Skin of body (tissue), 2 donors: Measurements from ENCODE around the gene KCTD12. TPM values are rescaled to one million over a fixed set of nuclear protein-coding genes. Genes with fewer than 3 reads are reported as not detected.
A peak's percentile ranks its signal among the peaks of the same experiment; 100 is the strongest.

Experiments
- DNase-seq: peaks from one replicate; lab custom pipeline; 2025; lab: John Stamatoyannopoulos, UW
- total RNA-seq: library from RNA; depleted of rRNA; stranded (reverse); fragments of >200 nt; gene quantifications from one replicate; pipeline ENCODE4 v1.2.3, GENCODE V29; 2014

The KCTD12 gene
- total RNA-seq, 1 donor from 2014 or later: 175 TPM

GRCh38 chr13:76887076-76887563, 915 bp upstream of the KCTD12 start:
- peak; percentile 46 for DNase-seq

GRCh38 chr13:76886005-76886291, 257 bp downstream of the KCTD12 start:
- DNase-seq: no peak

GRCh38 chr13:76885203-76886004, 801 bp downstream of the KCTD12 start:
- DNase-seq: peak; percentile 52

DNA sequence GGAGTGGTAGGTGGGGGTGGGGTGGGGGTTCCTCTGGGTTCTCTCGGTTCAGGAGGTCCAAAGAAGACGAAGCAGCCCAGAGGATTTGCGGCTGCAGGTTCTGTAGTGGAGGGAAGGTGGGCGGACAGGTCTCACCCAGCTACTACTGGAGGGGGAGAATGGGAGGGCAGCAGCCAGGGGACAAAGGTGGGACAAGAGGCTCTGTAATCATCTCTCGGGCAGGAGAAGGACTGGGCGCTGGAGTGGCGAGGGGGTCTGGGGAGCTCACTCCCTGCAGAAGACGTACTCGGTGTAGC, 1.4 kb downstream of the KCTD12 start:
- DNase-seq: no peak

- DNase-seq: peak; percentile 35
Measured at GRCh38 chr13:76884186-76884906, 1.9 kb downstream of the KCTD12 start.

DNA sequence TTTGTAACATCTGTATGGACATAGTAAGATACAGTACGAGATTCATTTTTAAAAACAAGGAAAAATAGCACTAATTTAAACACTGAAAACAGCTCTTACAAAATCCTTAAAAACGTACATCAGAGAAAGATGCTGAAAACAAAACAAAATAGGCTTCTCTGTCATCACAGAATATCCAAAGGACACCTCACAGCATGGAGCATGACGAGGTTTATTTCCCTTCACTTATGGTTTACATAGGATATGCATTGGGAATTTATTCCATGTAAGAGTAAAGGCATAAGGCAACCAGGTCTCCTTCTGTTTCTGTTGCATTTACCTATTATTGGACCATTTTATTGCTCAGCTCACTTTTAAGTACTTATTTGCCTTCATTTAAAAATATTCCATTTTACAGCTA, 3.0 kb downstream of the KCTD12 start:
- peak; percentile 33 for DNase-seq

GRCh38 chr13:76882431-76882830, 3.8 kb downstream of the KCTD12 start:
- peak; percentile 37 for DNase-seq

- DNase-seq: no peak
Measured at GRCh38 chr13:76879883-76880270, 6.3 kb downstream of the KCTD12 start.

- no peak for DNase-seq
Measured at GRCh38 chr13:76879203-76879882, 6.9 kb downstream of the KCTD12 start.

- DNase-seq: no peak
Measured at GRCh38 chr13:76878043-76878442, 8.2 kb downstream of the KCTD12 start.

DNA sequence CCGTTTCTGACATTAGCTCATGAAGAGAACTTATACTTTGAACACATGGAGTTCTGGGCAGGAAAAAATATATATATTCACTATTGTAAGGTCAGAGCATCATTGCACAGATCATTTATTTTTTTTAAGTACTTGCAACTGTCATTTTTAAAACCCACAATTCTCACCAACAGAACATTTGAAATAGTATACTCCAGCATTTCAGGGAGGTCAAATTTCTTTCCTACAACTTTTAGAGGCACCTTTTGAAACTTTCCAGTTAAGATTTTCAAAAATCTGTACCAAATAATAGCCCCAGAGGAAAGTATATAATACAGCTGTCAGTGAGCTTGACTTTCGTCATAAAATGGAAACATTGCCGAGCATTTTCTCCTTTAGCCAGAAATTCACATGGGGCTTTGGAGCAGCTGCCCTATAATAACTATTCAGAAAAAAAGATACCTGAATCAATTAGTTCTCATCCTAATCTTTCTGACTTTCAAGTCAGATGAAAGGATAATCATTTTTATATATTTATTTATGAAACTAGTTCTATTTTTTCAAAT, 10.9 kb downstream of the KCTD12 start:
- DNase-seq: no peak

- DNase-seq: no peak
Measured at GRCh38 chr13:76874479-76874878, 11.7 kb downstream of the KCTD12 start.

- DNase-seq: no peak
Measured at GRCh38 chr13:76873445-76873844, 12.8 kb downstream of the KCTD12 start.

GRCh38 chr13:76872675-76873074, 13.5 kb downstream of the KCTD12 start:
- no peak for DNase-seq

DNA sequence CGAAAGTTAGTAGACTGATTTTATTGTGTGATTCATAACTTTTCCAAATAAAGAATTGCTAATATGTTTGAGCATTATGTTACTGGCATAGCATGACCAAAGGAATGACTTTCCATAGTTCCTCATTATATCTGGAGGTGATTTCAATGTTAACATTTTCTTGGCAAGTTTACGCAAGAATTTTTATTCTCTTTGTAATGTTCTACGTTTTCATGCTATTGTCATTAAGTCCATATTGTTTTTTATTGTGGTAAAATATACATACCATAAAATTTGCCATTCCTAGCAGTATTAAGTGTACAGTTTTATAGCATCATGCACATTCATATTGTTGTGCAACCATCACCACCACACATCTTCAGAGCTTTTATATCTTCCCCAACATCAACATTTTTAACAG, 14.8 kb downstream of the KCTD12 start:
- DNase-seq: no peak

GRCh38 chr13:76868371-76868770, 17.8 kb downstream of the KCTD12 start:
- DNase-seq: peak; percentile 27

GRCh38 chr13:76865996-76866503, 20.2 kb downstream of the KCTD12 start:
- no peak for DNase-seq

DNA sequence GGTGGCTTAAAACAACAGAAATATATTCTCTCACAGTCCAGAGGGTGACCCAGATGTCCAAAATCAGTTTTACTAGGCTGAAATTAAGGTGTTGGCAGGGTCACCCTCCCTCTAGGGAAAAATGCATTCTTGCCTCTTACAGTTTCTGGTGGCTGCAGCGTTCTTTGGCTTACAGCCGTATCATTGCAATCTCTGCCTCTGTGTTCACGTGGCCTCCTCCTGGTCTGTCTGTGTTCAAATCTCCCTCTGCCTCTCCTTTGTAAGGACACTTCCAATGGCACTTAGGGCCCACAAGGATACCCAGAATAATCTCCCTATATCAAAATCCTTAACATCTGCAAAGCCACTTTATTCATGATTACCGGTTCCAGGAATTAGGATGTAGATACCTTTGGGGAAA, 21.1 kb downstream of the KCTD12 start:
- no peak for DNase-seq

- no peak for DNase-seq
Measured at GRCh38 chr13:76864259-76864658, 21.9 kb downstream of the KCTD12 start.

GRCh38 chr13:76863022-76863421, 23.2 kb downstream of the KCTD12 start:
- no peak for DNase-seq

DNA sequence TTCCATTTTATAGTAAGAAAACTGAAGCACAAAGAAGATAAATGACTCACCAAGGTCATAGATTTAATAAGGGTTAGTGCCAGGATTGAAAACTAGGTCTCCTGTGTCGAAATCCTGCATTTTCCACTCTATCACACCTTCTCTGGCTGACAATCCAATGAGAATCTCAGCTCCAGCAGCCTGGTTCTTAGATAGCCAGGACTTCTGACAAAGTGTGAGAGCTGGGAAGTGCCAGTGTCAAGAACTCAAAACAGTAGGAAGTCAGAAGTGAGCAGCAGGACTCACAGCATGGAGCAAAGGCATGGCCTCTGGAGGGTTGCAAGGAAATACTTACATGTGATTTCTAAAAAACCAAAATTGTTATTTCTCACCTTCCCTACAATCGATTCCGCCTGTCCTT, 24.3 kb downstream of the KCTD12 start:
- DNase-seq: no peak

- DNase-seq: no peak
Measured at GRCh38 chr13:76860706-76861105, 25.5 kb downstream of the KCTD12 start.
